Epithelial cell of prostate (primary cell): ENCODE data around the gene SYNE3.

Experiments used
- DNase-seq: peaks from one replicate; pipeline ENCODE4 v3.0.0-alpha.2; 2011; ENCODE audit warnings: low read depth, low spot score
- H3K27ac ChIP-seq: fragments of 450-650 bp; 2 replicates; pipeline ENCODE4 v1.5.1; 2017; ENCODE audit warnings: mild to moderate bottlenecking

SYNE3 gene, protein sequence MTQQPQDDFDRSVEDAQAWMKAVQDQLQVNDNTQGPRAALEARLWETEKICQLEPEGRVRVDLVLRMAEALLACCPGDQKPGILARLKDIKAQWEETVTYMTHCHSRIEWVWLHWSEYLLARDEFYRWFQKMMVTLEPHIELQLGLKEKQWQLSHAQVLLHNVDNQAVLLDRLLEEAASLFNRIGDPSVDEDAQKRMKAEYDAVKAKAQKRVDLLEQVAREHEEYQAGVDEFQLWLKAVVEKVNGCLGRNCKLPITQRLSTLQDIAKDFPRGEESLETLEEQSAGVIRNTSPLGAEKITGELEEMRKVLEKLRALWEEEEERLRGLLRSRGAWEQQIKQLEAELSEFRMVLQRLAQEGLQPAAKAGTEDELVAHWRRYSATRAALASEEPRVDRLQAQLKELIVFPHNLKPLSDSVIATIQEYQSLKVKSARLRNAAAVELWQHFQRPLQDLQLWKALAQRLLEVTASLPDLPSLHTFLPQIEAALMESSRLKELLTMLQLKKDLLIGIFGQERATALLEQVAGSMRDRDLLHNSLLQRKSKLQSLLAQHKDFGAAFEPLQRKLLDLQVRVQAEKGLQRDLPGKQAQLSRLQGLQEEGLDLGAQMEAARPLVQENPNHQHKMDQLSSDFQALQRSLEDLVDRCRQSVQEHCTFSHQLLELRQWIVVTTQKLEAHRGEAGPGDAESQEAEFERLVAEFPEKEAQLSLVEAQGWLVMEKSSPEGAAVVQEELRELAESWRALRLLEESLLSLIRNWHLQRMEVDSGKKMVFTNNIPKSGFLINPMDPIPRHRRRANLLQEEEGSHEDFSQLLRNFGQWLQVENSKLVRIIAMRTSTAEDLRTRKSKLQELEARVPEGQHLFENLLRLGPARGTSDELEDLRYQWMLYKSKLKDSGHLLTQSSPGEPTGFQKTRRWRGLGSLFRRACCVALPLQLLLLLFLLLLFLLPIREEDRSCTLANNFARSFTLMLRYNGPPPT

DNA sequence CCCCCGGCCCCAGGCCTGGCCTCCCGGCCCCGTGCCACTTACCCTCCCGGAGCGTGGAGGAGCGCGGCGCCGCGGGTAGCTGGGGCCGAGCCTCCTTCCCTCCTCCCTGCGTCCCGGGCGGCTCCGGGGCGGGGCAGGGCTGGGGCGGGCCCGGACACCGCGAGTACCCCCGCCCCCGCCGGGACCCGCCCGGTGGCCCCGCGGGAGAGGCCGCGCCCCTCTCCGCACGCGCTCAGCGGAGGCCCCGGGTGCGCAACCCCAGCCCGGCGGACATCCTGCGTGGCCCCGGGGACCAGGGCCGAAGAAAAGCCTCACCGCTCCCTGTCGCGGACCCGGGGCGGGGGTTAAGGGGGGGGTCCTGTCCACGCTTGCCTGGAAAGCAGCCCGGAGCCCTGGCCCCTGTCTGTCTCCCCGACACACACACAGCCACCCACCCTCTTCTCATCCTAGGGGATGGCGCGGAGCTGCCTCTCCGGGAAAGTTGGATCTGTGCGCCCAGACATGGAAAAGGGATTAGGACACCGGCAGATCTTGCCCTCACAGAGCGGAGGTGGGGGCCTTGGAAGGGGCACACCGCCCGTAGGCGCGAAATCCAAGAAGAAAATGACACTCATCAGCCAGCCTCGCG is at the start of gene SYNE3:
Gene SYNE3 (minus strand): TSS at position 97 of the 628 bp plus-strand sequence. CDS start 40,829 bp downstream, outside the sequence.
- no peak for DNase-seq

DNA sequence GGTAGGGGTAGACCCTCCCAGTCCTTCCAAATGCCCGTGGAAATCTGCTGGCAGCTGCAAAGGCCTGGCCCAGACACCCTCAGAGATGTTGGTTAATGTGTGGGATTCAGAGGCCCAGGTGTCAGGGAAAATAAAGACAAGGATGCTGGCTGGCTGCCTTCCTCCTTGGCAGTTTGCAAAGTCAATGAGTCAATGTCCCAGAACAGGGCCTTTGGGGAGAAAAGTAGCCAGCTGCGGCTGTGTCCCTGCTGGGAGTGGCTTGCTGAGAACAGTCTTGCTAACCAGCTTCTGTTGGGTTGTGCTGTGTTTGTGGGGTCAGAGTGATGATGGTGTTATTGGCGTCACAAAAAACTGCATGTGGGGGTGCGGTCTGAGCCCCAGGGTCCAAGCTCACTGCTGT is 47.6 kb upstream of the SYNE3 start:
- H3K27ac ChIP-seq = no peak overlapping the region
- no peak for DNase-seq

More for the DNA sequence above, at the start of gene SYNE3:
- H3K27ac ChIP-seq = peak within 1 kb of the TSS; percentile 16

DNA sequence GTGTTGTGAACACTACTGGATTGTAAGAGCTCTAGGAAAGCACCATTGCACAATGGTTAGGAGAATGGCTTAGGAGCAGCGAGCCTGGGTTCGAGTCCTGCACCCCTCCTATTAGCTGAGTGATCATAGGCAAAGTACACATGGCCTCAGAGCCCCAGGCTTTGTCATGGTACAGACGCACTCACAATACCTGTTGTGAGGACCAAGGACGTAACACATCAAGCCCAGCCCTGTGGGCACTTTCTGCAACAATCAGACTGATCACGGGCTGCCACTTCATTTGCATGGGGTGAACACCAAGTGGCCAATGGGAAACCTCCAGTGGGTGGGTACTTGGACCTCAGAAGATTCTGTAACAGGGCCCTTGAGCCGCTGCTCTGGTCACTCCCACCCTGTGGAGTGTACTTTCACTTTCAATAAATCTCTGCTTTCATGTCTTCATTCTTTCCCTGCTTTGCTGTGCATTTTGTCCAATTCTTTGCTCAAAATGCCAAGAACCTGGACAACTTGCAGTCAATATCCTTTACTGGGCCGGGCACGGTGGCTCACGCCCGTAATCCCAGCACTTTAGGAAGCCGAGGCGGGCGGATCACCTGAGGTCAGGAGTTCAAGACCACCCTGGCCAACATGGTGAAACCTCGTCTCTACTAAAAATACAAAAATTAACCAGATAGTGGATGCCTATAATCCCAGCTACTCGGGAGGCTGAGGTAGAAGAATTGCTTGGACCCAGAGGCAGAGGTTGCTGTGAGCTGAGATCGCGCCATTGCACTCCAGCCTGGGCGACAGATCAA is 46.6 kb upstream of the SYNE3 start:
- DNase-seq = no peak
- H3K27ac ChIP-seq = no peak overlapping the region

DNA sequence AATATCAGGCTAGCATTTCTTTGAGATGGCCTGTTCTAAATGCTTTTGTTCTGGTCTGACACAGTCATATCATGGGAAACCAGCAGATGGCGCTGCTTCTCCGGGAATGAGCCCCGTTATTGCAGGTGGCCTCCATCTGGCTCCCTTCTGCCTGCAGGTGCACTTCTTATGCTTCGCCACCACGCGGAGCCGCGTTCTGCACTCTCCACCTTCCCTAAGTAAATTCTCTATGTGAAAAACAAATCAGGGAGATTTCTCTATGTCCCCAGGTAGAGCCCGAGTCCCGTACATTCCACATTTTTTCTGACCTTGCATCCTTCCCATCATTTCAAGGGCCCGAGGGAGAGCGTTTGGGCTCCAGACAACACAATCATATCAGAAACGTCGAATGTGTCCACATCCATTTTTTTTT is 44.6 kb upstream of the SYNE3 start:
- H3K27ac ChIP-seq = no peak overlapping the region
- peak; percentile 54 for DNase-seq

DNA sequence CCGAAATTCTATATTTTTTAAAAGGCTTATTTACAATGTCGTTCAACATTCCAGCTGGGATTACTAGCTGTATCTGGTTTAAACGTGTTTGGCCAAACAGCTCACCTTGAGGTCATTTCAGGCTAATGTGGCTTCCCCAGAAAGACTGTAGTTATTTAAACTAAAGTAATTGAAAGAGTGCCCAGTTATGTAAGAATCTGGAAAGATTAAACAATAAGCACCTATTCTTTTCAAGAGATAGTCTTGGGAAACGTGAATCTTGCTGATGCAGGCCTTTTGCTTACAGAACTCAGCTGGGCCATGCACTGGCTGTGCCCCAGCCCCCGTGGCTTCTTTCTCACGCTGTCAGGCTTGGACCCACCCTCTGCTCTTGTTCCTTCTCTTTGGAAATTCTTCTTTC is 42.8 kb upstream of the SYNE3 start:
- peak overlapping the region; percentile 34 for H3K27ac ChIP-seq
- DNase-seq = no peak

DNA sequence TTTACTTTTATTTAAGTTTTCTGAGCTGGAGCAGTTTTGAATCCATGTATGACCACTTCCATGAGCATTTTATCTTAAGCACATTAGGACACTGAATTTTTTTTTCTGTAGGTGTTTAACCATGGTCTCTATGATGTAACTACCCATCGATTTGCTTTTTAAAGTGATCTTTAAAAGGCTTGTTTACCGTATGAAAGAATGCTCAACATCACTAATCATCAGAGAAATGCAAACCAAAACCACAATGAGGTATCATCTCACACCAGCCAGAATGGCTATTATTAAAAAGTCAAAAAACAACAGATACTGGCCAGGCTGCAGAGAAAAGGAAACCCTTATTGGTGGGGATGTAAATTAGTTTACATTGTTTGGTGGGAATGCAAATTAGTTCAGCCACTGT is 41.4 kb upstream of the SYNE3 start:
- no peak for DNase-seq
- H3K27ac ChIP-seq = no peak overlapping the region

DNA sequence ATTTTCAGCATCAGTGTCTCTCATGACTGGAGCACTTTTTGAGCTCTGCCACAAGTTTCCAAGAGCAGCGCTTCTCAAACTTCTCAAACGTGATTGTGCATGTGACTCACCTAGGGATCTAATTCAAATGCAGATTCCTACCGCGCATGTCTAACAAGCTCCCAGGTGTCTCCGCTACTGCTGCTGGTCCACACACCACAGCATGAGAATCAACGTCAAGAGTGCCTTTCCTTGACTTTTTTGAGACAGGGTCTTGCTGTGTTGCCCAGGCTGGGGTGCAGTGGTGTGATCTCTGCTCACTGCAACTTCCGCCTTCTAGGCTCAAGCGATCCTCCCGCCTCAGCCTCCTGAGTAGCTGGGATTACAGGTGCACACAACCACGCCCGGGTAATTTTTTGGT is 40.8 kb upstream of the SYNE3 start:
- DNase-seq = no peak
- H3K27ac ChIP-seq = no peak overlapping the region

DNA sequence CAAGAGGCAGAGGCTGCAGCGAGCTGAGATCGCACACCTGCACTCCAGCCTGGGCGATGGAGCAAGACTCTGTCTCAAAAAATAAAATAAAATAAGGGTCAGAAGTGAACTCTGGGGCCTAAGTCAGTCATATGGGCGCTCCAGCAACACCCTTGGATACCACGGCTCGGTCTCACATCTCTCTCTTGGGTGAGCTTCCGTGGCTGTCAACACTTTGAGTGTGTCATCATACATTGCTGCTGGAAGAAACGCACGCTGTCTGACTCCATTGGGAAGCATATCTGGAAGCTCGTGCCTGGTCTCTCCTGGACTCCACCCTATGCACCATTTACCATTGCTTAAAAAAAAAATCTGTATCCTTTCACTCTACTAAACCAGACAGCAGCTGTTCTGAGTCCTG is 38.6 kb upstream of the SYNE3 start:
- no peak for DNase-seq
- no peak overlapping the region for H3K27ac ChIP-seq

DNA sequence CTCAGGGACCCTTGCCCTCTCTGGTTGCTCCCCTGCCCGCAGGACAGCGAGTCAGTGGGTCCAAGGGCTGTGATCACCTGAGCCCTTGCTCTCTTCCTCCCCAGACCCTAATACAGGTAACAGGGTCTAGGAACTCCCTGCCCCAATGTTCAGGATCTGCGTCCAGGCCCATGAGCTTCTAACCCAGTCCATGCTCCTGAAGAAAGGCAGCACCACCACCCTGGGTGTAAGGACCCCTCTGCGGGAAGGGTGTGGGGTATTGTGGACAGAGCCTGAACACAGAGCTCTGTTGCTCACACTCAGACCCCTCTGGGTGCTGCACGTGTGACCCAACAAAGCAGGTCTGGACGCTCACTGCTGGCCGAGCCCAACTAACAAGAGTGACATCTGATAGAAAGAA is 36.7 kb upstream of the SYNE3 start:
- no peak for DNase-seq
- H3K27ac ChIP-seq = no peak overlapping the region

DNA sequence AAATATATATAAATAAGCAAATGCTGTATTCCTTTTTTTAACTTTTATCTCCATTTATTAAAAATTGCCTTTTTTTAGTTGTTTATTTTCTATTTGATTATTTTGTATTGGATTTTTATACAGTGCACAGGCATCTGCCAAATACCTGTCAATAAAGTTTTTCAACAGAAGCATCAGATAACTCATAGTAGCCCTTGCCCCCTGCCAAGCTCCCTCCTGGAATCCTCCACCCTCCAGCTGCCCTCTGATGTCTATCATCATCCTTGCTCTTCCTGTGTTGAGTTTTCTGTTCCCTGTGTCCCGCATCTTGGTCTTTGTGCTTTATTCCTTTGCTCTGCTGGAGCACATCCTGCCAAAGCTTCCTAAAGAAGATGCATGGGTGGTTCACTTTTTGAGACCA is 35.0 kb upstream of the SYNE3 start:
- DNase-seq = no peak
- no peak overlapping the region for H3K27ac ChIP-seq

DNA sequence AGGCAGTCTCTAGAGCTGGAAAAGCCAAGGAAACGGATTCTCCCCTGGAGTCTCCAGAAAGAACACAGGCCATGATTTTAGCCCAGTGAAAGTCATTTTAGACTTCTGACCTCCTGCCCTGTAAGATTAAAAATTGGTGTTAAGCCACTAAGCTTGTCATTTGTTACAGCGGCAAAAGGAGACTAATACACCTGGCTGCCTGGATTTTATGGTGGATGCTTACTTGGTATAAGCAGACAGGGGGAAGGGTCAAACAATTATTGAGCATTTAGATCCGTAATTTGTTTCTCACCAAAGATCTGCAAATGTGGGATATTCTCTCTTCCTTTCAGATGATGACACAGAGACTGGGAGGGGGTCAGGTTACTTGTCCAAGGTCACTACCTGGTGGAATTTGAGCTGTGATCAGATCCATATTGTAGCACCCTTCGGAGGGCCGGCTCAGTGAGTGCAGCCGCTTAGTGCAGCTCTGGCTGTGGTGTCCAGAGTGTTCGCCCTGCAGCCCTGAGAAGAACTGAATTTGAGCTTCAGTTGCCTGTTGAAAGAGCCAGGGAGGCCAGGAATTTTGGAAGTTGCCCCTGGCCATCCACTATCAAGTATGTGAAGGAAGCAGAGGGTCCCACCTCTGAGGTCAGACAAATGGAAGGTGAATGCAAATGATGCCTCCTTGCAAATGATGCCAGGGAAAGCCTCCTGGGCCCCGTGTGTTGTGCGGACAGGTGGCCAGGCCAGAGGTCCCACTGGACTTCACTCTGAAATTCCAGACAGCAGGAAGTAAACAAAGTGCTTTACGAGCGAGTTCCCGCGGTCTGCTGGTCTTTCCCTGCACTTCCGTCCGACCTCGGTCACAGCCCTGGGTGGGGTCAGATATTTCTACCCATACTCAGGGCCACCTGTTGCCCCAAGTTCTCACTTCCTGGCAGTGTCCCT is 33.5 kb upstream of the SYNE3 start:
- DNase-seq = no peak

DNA sequence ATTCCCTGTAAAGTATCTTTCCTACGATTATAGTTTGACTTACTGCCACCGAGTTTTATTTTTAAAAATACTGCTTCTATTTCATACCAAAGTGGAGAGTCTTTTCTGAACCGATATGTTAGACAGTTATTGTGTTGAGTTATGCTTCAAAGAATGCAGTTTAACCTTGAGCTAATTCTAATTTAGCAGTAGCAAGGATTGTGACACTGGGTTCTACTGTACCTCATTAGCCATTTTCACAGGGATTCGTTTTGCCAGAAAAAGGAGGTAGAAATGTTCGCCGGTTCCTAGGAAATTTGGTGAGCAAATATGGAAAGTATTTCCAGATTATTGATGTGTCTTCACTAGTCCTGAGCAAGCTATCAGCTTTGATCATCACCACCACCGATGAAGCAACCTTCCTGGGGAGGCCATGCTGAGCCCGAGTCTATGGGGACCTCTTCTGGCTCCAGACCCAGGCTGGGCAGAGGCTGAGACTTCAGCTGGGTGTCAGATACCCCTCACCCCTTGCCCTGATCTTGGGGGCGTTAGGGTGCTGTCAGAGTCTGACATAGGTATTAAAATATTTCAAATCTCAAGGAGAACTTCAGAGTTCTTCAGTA is 32.0 kb upstream of the SYNE3 start:
- DNase-seq = no peak
- H3K27ac ChIP-seq = no peak overlapping the region

More for the DNA sequence above, 33.5 kb upstream of the SYNE3 start:
- H3K27ac ChIP-seq = no peak overlapping the region

DNA sequence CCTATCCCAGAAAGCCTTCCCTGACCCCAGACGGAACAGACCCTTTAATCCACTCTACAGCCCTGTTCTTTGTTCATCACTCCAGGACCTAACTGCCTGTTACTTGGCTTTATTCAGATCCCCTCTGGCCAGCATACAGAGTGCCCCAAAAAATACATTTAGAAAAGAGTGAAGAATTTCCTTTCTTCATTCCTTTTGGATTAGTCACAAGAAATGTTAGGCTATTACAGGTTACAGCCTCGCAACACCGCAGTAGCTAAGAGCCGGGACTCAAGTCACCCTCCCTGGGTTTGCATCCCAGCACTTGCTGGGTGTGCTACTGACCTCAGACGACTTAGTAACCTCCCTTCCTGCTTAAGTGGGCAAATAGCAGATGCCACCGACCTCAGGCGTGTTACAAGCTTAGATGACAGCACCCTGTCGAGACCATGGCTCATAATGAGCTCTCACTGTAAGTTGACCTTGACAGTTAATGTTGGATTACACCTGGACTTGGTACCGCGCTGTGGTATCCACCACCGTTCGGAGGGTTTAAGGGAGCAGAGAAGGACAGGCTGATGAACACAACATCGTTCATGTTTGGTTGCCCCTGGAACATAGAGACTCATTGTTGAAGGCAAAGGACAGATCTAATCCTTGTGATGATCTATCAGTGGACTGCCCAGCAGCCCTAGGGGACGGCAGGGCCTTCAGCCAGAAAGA is 31.3 kb upstream of the SYNE3 start:
- DNase-seq = no peak
- H3K27ac ChIP-seq = no peak overlapping the region

DNA sequence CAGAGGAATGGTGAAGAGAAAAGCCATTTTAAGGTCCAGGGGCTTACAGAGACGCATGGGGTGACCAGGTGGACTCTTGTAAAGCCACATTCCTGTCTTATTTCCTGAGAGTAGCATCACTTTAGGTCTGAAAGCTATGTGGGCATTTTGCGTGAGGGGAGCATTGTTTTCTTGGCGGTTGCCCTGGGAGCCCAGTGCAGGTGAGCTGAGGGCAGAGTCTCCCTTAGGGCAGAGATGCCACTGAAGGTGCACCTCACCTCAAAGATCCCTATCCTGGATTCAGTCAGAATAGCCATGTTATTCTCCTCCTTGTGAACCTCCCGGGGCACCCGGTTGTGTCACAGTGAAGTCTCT is 30.8 kb upstream of the SYNE3 start:
- H3K27ac ChIP-seq = no peak overlapping the region
- DNase-seq = no peak

DNA sequence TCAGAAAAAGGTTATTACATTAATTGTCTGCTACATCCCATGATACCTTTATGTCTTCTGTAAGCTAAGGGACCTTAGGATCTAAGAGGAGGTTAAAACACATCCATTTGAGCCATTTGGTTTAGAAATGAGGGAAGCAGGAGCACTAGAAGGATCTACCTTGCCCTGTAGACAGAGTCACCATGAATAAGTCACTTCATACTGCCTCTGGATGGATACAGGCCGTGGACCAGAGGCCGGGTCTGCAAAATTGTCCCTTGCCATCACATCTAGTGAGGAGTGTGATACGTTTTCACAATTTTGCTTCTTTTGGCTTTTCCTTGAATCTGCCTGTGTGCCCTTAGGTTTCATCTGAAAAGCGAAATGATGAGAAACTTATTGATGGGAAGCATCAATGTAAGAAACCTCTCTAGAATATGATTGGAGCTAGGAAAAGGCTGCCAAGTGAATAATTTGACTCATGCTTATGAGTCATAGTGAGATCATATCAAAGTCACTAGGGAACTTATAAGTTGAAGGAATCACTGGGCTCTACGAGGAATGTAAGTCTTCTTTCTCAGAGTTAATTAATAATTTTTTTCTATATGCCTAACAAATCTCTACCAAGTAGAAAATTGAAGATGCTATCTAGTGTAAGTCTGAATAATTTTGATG is 29.2 kb upstream of the SYNE3 start:
- DNase-seq = peak; percentile 53
- H3K27ac ChIP-seq = no peak overlapping the region

DNA sequence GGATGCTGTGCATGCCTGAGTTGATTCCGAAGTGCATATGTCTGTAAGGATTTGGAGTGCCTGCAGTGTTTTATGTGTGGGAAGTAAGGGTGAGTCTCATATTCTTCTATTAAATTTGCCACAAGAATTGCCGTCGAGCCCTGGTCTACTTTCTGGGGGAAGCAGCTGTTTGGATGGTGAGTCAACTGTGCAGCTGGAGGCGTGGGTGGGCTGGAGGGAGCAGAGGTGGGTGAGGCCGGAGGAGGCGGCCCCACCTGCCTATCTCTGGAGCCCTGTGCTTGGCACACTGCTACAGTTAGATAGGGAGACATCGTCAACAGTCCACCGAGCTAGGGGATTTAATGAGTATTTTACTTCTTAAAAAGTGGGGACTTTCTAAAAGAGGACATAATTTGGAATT is 28.1 kb upstream of the SYNE3 start:
- no peak for DNase-seq
- H3K27ac ChIP-seq = no peak overlapping the region

DNA sequence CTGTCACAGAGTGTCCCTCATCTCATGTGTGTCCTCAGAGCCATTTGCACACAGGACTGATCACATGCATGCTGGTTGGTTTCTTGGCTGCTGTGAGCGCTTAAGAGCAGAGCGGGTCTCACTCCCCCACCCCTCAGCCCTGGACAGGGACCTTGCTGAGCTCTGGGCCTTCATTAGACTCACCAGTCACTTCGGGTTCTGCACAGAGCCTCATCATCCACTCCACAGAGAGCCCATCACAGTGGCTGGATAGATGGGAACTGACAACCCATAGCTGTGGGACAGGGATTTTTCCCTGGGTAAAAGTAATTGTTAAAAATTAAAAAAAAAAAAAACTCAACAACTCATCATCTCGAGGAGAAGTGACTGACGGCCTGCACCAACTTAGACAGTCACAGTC is 26.6 kb upstream of the SYNE3 start:
- DNase-seq = no peak
- no peak overlapping the region for H3K27ac ChIP-seq
